OCI-LY1 (cell line): ENCODE results near the gene RASIP1.

ENCODE experiments used
- H2AFZ ChIP-seq: fragments of 200-600 bp; sonication (generic), shearing (Covaris generic); 2 replicates; pipeline ENCODE4 v1.6.0; 2014; ENCODE audit warnings: antibody characterized with exemption, mild to moderate bottlenecking, low read length
- H3F3A ChIP-seq: fragments of 200-600 bp; sonication (generic), shearing (Covaris generic); 2 replicates; pipeline ENCODE4 v1.6.0; 2014; ENCODE audit warnings: mild to moderate bottlenecking, antibody characterized with exemption, low read length, moderate library complexity; ENCODE audit not compliant: insufficient read depth
- H3K27ac ChIP-seq: fragments of 200-600 bp; sonication (generic); 2 replicates; pipeline ENCODE4 v1.5.1; 2014; ENCODE audit warnings: low read length, mixed run types, mild to moderate bottlenecking, low read depth; ENCODE audit not compliant: poor library complexity, severe bottlenecking
- H3K27me3 ChIP-seq: fragments of 200-600 bp; sonication (generic); 2 replicates; pipeline ENCODE4 v1.6.0; 2014; ENCODE audit warnings: antibody characterized with exemption, mild to moderate bottlenecking, low read length, moderate library complexity; ENCODE audit not compliant: insufficient read depth
- H3K36me3 ChIP-seq: fragments of 200-600 bp; sonication (generic); 2 replicates; pipeline ENCODE4 v1.6.1; 2014; ENCODE audit warnings: mild to moderate bottlenecking, antibody characterized with exemption, low read length, moderate library complexity, mixed read lengths; ENCODE audit not compliant: insufficient read depth
- H3K4me1 ChIP-seq: fragments of 200-600 bp; sonication (generic); 2 replicates; pipeline ENCODE4 v1.5.1; 2014; ENCODE audit warnings: mild to moderate bottlenecking, low read length, moderate library complexity; ENCODE audit not compliant: insufficient read depth, severe bottlenecking
- H3K4me2 ChIP-seq: fragments of 200-600 bp; sonication (generic), shearing (Covaris generic); 2 replicates; pipeline ENCODE4 v1.6.1; 2014; ENCODE audit warnings: low read length
- H3K4me3 ChIP-seq: fragments of 200-600 bp; sonication (generic); 2 replicates; pipeline ENCODE4 v1.5.1; 2014; ENCODE audit warnings: low read length, low read depth, mild to moderate bottlenecking, mixed read lengths; ENCODE audit not compliant: poor library complexity, severe bottlenecking
- H3K79me2 ChIP-seq: fragments of 200-600 bp; shearing (Covaris generic); 2 replicates; pipeline ENCODE4 v1.6.1; 2016; ENCODE audit warnings: mixed run types, low read length, mixed read lengths; ENCODE audit not compliant: insufficient read depth
- H3K9ac ChIP-seq: fragments of 200-600 bp; sonication (generic), shearing (Covaris generic); 2 replicates; pipeline ENCODE4 v1.6.1; 2014; ENCODE audit warnings: mild to moderate bottlenecking, low read length, mixed read lengths
- H3K9me2 ChIP-seq: fragments of 200-600 bp; sonication (generic), shearing (Covaris generic); 2 replicates; pipeline ENCODE4 v1.6.1; 2014; ENCODE audit warnings: low read depth, mild to moderate bottlenecking, low read length, mixed read lengths
- H3K9me3 ChIP-seq: fragments of 200-600 bp; shearing (Covaris generic); 2 replicates; pipeline ENCODE4 v1.6.1; 2014; ENCODE audit warnings: low read length, mixed read lengths
- H4K20me1 ChIP-seq: fragments of 200-600 bp; sonication (generic), shearing (Covaris generic); 2 replicates; pipeline ENCODE4 v1.6.0; 2016; ENCODE audit warnings: mild to moderate bottlenecking, low read length; ENCODE audit not compliant: insufficient read depth
- EZH2 ChIP-seq: fragments of 200-600 bp; sonication (generic), shearing (Covaris generic); IDR thresholded peaks from 2 replicates; pipeline ENCODE4 v1.8.0; 2017; ENCODE audit warnings: borderline replicate concordance, mixed run types, mild to moderate bottlenecking, antibody characterized with exemption, low read length, moderate library complexity, mixed read lengths
- TF ChIP-seq, protein P1 (sequence below): fragments of 200-600 bp; sonication (generic), shearing (Covaris generic); IDR thresholded peaks from 2 replicates; pipeline ENCODE4 v1.5.1; 2017; ENCODE audit warnings: mild to moderate bottlenecking, antibody characterized with exemption, low read length, moderate library complexity, mixed read lengths

The RASIP1 gene

GRCh38 chr19:48674216-48674809 lies 66.1 kb downstream of the RASIP1 start:
- H3K27ac ChIP-seq = no peak overlapping the region
- H3K9ac ChIP-seq = no peak overlapping the region
- H3K9me3 ChIP-seq = no peaks in the 10 kb centered on the region
- no peak overlapping the region for H2AFZ ChIP-seq
- H3K9me2 ChIP-seq = no peaks in the 10 kb centered on the region
- H3K4me2 ChIP-seq = no peak overlapping the region
- TF ChIP-seq EZH2 = no peak
- TF ChIP-seq, protein P1, sequence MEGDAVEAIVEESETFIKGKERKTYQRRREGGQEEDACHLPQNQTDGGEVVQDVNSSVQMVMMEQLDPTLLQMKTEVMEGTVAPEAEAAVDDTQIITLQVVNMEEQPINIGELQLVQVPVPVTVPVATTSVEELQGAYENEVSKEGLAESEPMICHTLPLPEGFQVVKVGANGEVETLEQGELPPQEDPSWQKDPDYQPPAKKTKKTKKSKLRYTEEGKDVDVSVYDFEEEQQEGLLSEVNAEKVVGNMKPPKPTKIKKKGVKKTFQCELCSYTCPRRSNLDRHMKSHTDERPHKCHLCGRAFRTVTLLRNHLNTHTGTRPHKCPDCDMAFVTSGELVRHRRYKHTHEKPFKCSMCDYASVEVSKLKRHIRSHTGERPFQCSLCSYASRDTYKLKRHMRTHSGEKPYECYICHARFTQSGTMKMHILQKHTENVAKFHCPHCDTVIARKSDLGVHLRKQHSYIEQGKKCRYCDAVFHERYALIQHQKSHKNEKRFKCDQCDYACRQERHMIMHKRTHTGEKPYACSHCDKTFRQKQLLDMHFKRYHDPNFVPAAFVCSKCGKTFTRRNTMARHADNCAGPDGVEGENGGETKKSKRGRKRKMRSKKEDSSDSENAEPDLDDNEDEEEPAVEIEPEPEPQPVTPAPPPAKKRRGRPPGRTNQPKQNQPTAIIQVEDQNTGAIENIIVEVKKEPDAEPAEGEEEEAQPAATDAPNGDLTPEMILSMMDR = no peak
- peaks cover 6% of the 10 kb centered on the region for H3K4me1 ChIP-seq
- no peaks in the 10 kb centered on the region for H4K20me1 ChIP-seq
- H3F3A ChIP-seq = no peaks in the 10 kb centered on the region
- no peaks in the 10 kb centered on the region for H3K79me2 ChIP-seq
- H3K27me3 ChIP-seq = 0 out of 2 replicates have a peak, but pooled peaks cover 5% of the 10 kb centered on the region
- H3K36me3 ChIP-seq = no peaks in the 10 kb centered on the region
- no peak overlapping the region for H3K4me3 ChIP-seq

DNA sequence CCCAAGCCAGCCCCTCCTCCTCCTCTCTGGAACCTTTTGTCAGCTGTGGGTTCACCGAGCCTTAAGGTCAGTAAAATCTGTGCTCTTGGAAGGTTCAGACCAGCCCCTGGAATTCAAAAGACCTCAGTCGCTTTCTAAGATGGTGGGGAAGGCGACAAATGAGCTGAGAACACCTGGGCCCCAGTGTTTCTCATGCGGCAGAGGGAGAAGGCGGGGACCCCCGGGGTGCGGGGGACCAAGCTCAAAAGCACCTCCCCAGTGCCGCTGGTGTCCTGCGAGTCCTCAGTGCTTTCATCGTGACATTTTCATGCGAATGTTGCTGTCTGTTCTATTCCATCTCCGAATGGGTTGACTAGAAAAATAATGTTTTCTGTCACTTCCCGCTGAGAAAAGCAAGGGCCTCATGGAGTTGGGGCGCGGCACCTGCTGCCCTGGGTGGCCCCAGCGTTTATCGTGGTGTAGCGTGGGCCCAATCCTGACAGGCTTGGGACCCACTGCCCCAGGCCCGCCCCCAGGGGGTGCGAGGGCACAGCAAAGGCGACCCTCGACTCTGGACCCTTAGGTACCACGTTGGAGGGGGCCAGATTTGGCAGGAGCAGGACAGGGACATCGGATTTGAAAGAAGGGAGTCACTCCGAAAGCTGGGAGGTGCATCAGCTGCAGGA lies 66.8 kb downstream of the RASIP1 start:
- Histone ChIP-seq H3K4me3 (no peak overlapping the region), H3K27me3 (0 out of 2 replicates have a peak, but pooled peaks cover 5% of the 10 kb centered on the region), H2AFZ (no peak overlapping the region), H3K4me2 (no peak overlapping the region), H3K27ac (no peak overlapping the region), H3K4me1 (peaks cover 6% of the 10 kb centered on the region), H3K9me2 (no peaks in the 10 kb centered on the region), H3K9ac (no peak overlapping the region), H3K36me3 (no peaks in the 10 kb centered on the region), H3K79me2 (no peaks in the 10 kb centered on the region), H4K20me1 (no peaks in the 10 kb centered on the region), H3K9me3 (no peaks in the 10 kb centered on the region), H3F3A (no peaks in the 10 kb centered on the region)
- TF ChIP-seq EZH2 = no peak
- TF ChIP-seq, protein P1 = no peak

GRCh38 chr19:48672994-48673393 lies 67.4 kb downstream of the RASIP1 start, which contains the start of gene NTN5:
Gene NTN5, minus strand, starts transcription at chr19:48673017. Its CDS starts 2,031 bp downstream, at chr19:48670986.
- Histone ChIP-seq H3K4me1 (peaks cover 6% of the 10 kb centered on the region), H3K9me3 (no peaks in the 10 kb centered on the region), H3K36me3 (no peaks in the 10 kb centered on the region), H3F3A (no peaks in the 10 kb centered on the region), H3K9me2 (no peaks in the 10 kb centered on the region), H3K4me3 (no peak within 1 kb of the TSS), H3K79me2 (no peaks in the 10 kb centered on the region), H3K4me2 (no peak within 1 kb of the TSS), H4K20me1 (no peaks in the 10 kb centered on the region), H3K27me3 (0 out of 2 replicates have a peak, but pooled peaks cover 5% of the 10 kb centered on the region), H3K27ac (no peak within 1 kb of the TSS), H3K9ac (no peak within 1 kb of the TSS), H2AFZ (no peak within 1 kb of the TSS)
- no peak for TF ChIP-seq EZH2
- TF ChIP-seq, protein P1 = no peak
